ENCODE results near the gene CREBBP.

The CREBBP gene

DNA sequence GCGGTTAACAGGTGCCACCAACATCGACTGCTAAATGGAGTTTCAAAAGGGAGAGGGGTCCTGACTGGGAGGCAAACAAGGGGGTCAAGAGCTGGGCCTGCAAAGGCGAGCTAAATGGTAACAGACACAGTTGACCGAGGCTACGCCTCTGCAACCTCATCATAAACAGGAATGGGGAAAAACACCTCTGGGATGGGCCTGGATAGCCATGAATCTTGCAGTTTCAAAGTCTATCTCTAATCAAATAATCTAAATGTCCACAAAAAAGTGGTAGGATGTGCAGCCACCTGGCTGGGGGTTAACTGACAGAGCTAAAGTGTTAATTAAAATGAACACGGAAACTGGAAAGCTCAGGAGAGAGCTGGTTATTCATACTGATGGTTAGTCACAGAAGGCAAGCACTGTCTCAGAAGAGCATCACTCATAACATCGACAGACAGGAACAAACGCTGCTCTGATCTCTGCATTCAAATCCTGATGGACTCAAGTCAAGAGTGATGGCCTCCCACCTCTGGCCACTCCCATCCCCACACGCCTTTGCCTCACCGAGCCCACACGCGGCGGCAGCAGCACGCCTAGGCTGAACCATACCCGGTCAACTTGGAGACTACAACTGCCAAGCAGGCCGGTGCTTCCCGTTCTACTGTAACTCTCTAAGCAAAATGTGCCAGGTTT lies 56.3 kb downstream of the CREBBP start:
- DNase-seq (ENCODE audit: low read depth): no peak

DNA sequence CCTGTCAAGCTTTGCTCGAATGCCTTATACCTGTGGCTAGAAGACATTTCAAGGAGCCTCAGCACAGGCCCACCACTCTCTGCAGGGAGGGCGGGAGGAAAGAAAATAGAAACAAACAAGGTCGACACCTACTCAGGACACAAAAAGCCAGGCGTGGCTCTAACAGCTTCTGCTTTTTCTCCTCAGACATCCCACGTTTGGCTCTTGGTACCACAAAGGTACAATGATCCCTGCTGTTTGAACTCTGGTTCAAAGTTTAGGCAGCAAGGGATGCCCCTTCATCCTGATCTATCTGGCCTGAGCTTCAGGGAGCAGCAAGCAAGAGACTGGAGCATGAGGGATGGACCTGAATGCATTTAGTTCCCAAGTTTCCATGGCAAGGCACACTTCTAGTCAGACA lies 57.1 kb downstream of the CREBBP start:
- DNase-seq (ENCODE audit: low read depth): no peak

DNA sequence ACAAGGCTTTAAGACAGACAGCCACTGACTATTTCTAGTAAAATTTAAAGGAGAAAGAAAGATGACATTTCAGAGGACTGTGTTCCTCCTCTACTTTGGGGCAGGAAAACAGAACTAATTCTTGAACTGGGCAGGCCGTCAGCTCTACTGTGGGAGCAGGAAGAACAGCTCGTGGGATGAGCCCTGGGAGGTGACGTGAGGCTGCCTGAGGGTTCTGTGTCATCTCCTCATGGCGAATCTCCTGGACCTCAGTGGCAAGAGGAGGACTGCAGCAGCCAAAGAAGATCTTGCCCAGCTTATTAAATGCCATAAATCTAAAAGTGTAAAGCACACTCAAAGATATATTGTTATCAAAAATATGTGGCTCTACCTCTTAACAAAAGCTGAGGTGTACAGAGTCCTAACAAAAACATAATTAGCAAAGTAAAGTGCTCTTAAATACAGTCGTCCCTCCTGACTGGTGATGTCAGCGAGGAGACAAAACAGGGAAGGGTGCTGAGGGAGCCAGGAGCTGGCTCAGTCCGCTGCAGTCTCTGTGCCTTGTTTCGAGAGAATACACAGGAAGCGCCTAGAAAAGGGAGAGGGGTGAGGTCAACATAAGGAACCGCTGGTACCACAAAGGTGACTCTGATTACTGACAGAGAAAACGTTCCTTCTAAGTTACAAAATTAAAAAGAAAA lies 58.0 kb downstream of the CREBBP start:
- DNase-seq (ENCODE audit: low read depth): no peak

DNA sequence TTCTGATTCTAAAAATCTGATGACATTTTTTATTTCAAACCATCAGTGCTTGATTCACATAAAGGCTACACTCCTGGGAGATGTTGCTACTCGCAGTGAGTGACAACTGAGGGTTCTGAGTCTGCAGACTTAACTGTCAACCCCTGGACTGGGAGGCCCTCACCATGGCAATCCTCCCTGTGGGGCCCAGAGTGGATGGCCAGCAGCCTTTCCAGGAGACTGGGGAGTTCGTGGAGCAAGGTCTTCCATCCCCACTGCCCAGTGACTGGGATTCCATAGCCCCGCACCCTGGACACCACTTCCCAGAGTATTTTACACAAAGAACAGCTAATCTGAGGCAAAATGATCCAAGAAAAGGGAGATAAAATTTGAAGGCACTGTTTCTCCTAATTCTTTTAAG lies 59.3 kb downstream of the CREBBP start:
- DNase-seq (ENCODE audit: low read depth): no peak

DNA sequence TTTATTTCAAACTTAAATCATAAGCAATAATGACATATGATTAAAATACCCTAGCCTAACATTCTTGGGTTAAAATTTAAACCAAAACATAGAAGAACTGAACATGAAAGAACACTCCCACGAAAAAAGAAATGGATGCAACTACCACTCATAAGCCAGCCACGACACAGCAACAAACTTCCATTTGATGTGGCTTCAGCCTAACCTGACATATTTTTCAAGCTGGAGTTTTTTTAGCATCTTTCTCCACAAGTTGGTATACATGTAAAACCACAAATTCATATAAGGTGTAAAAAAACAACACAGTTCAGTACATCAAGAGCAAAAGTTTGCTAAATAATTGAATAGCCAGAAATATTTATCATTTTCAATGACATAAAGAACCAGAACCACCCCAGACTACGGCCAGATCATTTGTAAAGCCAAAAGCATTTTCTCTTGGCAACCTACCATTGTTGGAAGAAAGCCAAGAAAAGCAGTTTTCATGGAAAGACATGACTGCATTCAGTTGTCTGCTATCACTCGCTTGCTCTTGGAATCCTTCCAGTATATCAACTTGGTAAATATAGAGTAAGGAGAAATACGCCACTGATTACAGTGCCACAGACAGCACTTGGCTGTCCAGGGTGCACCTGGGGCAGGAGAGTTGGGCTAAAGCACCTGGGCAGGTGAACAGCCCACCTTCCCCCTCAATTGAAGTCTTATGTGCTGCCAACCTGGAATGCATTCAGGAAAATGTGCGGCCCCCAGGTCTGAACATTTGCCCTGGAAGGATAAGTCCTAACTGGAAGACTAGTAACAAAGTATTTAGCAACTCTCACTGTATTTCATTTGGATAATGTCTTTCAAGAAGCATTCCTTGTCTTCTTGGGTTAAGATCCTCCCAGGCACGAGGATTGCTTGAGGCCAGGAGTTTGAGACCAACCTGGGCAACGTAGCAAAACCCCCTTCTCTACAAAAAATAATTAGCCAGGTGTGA lies 60.5 kb downstream of the CREBBP start:
- DNase-seq (ENCODE audit: low read depth): no peak

DNA sequence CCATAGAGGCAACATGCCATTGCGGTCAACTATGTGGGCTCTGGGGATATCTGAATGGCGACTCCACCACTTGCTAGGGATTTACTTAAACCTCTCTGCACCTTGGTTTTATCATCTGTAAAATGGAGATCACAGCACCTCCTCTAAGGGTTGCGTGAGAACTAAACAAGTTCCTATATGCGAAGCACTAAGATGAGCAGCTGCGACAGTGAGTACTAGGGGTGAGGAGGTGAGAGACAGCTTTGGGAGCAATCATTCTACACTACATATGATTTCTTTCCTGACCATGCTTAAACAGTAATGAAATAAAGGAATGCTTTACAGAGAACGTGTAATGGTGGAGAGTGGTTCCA lies 61.4 kb downstream of the CREBBP start:
- DNase-seq (ENCODE audit: low read depth): no peak

DNA sequence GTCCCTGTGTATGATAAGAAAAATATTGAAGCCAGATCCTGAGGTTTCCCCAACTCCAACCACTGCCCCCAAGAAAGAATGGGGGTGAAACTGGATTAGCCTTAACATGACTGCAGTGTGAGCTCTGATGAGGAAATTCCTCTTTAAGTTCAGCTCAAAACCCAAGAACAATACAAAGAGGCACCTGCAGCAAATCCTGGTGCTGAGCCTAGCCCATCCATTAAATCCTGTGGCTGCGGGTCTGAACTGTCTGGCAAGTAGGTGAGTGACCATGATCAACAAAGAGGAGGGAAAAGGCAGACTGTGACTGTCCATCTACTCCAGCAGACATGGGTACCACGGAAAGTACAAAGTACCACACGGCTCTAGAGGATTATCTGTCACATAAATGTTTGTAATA lies 64.2 kb downstream of the CREBBP start:
- DNase-seq (ENCODE audit: low read depth): no peak

DNA sequence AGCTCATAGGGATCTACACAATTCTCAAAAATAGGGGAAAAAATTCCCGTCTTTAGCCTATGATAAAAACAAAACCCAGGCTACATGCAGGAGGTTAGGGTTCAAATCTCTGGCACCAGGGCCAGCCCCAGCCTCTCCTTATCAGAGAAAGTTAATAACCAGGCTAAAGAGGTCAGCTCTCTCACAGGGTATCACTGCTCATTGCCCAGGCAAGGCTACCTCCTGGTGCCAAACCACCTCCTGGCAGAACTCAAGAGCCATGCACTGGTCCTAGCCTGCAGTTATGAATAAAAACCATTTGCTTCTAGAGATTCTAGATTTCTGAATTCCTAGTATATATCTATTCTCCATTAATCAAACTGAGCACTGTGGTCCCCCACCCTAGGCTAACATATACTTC lies 65.8 kb downstream of the CREBBP start:
- DNase-seq (ENCODE audit: low read depth): no peak

DNA sequence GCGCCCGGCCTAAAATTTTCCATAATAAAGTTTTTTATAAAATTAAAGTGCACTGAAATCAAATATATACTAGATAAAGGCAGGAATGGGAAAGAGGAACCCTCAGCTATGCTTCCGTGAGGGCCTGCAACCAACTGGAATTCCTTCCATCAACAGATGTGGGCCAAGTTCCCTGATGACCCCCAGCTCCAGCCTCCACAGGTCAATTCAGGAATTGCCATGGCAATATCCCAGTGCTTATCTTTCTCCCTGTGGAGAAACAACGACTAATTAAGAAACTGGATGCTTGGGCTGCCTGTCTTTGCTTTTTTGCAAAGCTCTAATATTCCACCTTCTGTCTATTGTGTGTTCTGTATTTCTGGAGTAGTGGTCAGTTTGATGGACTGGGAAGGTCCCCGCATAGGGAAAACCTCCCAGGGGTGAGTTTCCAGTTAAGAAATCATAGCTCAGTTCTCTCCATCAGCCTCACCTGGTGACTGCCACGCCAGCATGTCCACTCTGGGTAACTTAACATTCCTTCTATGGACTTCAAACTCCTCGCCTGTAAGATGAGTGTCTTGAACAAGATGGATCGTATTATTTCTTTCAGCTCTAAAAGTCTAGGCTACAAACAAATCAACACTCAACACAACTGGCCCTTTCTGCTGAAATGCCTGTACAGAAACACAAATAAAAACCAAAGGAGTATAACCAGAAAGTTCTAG lies 67.9 kb downstream of the CREBBP start:
- no peak for DNase-seq (ENCODE audit: low read depth)

DNA sequence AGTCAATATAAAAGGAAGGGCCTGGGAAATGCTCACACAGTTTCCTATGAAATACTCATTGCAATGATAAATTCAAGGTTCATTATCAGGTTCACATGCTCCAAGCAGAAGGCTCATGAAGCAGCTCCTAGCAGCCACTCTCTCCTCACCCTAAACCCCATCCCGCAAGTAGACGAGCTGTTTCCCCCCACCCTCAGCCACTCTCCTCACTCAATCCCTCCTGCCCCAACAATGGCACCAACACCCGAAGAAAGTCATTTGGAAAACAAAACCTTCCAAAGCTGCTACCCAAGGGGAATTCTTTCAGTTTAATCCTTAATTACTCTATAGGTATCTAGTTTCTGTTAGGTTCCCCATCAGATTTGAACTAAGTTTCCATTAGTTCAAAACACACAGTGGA lies 69.7 kb downstream of the CREBBP start:
- DNase-seq (ENCODE audit: low read depth): no peak

DNA sequence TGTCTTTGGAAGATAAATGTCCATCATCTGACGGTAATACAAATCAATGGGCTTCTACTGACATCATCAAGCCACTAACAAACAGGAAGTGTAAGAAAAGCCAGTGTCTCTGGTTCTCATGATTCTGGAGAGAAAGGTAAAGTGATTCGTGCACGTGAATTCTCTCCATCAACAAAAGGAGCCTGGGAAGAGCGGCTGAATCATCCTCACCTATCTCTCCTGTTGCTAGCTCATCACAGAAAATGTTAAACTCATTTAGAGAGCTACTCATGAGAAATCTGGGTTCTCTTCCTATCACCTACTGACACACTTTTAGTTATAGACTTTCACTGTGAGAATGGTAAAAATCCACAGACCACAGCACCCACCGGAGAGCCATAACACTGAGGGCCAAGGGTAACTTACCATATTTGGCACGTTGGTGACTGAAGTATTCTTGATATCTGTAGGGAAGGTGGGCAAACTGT lies 70.3 kb downstream of the CREBBP start:
- no peak for DNase-seq (ENCODE audit: low read depth)

DNA sequence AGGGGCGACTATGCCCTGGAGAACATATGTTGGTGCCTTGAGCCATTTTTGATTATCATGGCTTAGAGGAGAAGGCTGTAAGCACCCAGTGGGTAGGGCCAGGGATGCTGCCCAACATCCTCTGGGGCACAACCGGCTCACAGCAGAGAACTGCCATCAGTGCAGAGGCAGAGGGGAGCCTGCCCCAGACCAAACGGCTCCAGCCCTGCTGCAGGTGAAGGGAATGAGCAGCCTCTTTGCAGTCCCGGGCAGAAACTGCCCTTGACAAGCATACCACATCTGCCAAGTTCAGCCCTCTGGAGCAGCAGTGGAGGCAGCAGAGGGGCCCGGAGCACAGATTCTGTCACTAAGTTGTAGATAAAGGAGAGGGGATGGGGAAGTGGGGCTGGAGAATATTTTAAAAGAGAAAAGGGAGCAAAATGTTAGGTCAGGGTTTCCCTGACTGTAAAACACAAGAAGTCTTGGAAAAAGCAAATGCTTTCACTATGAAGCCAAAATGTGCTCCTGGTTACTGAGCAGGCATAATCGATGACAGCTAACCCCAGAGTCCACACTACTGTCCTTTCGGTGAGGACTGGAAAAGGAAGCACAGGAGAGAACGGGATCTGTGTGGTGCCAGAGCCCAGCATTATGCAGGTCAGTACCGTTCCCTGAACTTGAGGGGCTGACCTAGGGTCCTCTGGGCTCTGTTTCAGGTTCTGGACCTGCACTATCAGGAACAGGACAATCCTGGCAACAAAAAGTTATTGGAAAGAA lies 72.0 kb downstream of the CREBBP start:
- no peak for DNase-seq (ENCODE audit: low read depth)

DNA sequence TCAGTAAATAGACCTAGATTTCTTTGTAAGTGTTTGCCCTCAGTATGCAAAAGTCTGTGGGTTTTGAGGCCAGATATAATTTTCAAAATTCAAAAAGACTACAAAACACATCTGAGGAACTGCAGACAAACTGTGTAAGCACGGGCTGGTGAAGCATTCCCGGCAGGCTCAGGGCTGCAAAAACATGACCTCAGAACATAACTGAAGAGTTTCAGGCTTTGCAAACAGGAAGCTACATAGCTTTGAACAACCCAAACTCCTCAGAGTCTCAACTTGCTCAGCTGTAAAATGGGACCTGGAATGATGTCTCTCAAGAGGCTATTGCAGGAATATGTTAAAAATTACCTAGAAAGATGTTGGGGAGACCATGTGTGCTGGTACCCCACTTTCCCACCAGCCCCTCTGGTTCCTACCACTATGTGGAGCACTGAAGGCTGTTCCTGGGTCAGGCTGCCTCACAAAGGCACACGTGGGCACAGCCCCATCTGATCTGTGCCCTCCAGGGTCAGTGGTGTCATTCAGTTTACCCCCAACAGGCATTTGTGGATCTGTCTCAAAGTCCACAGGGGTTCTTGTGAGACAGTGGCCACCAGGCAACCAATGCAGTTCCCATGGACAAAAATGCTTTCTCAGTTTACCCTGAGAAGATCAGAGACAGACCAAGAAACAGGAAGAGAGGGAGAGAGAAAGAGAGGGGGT lies 72.9 kb downstream of the CREBBP start:
- DNase-seq (ENCODE audit: low read depth): no peak

DNA sequence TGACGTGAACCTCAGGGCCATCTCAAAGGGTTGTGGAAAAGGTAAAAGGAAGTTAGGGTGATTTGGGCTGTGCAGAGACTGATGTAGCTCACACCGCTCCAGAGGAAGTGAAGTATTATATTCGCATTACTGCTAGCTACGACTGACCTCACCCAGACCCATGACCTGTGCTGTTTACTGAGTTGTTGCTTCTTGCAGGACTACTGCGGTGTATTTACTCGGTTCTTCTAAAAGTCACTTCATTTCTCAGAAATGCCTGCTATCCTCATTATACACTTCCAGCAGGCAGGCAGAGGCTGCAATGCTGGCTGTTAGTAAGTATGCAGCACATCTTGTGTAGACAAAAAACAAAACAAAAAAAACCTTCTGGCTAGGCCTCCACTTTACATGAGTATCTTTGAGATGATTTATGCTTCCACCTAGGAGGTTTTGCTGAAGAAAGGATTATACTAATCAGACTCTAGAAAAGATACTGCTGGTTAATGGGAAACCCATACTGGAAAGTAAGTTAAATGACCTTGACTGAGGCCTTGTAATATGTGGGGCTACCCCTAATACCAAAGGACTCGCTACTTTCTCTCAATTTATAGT lies 76.0 kb downstream of the CREBBP start:
- no peak for DNase-seq (ENCODE audit: low read depth)

DNA sequence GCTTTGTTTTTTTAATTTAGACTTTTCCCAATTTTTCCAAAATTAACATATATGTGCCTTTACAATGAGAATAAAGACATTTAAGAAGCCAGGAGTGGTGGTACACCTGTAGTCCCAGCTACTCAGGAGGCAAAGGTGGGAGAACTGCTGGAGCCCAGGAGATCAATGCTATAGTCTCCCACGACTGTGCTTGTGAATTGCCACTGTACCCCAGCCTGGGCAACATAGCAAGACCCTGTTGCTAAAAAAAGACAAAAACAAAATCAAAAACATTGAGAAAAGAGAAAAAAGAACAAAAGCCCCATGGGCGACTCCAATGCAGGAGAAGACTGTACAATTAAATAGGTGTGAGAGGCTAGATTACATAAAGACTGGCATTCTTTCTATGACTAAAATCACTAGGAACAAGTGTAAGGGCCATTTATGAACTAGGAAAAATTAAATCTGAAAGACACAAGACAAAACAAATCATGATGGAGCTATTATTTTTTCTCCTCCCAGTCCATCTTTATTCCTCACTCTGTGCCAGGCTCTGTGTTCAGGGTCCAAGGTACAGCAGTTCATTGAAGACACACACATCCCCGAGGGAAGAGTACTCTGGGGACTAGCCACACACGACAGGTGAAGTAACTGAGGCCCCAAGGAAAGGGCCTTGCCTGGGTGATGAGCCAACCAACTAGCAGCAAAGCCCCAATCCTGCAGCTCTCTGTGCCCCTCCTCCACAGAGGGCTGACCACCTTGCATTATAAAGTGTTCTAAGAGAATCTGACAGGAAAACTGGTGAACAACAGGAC lies 79.8 kb downstream of the CREBBP start:
- DNase-seq (ENCODE audit: low read depth): no peak

DNA sequence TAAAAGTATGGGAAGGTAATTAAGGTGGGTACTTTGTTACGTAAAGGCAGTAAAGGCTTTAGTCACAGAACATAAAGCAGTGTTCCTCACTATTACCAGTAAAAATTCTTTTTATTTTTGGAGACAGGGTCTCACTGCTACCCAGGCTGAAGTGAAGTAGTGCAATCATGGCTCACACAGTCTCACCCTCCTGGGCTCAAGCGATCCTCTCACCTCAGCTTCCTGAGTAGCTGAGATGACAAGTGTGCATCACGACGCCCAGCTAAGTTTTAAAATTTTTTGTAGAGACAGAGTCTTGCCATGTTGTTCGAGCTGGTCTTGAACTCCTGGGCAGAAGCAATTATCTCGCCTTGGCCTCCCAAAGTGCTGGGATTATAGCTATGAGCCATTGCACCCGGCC lies 80.5 kb downstream of the CREBBP start:
- DNase-seq (ENCODE audit: low read depth): no peak

DNA sequence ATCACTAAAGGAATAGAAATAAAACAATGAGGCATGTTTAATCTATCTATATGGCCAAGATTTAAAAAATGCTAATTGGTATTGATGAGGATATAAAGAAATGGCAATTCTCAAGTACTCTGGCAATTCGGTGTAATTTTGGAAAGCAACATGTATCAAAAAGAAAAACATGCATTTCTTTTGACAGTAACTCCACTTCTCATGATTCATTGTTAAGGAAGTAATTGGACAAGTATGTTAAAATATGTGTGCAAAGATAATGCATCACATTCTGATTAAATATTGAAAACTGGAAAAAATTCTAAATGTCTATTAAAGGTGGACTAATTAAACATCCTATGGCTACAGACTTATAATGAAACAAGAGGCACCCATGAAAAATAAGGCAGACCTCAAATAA lies 81.2 kb downstream of the CREBBP start:
- no peak for DNase-seq (ENCODE audit: low read depth)

DNA sequence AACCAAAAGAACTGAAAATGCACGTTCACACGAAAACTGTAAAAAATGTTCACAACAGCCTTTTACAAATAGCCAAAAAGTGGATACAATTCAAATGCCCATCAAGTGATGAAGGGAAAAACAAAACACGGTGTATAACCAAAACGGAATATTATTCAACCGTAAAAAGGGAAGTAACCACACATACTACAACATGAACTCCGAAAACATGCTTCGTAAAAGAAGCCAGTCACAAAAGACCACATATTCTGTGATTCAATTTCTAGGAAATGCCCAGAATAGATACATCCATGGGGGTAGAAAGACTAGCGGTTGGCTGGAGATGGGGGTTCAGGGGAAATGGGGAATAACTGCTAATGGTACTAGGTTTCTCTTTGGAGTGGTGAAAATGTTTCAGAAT lies 81.7 kb downstream of the CREBBP start:
- no peak for DNase-seq (ENCODE audit: low read depth)

Data from stimulated activated CD8-positive, alpha-beta memory T cell treated with anti-CD3 and anti-CD28 coated beads, Interleukin-15, amount 100 ng/mL, for 1 hour (primary cell).